GM18951 (cell line): Measurements from ENCODE around the gene CLPTM1L.
"Not testable (repeated sequence)": the region's sequence is repeated elsewhere in the genome, so short reads cannot be mapped to it uniquely, and the experiment has no call there.

ENCODE experiments used
- POLR2A ChIP-seq: IDR thresholded peaks from 4 replicates; pipeline ENCODE4 v1.6.1; 2011; ENCODE audit warnings: mild to moderate bottlenecking; ENCODE audit not compliant: insufficient read length, insufficient read depth; ENCODE audit errors: extremely low read depth
- in situ Hi-C: fragments of 300-500 bp; cut with MboI; formaldehyde crosslinking; loops from one replicate; pipeline ENCODE4 v1.12.0; 2022; ENCODE audit warnings: low sequenced_read_pairs, mixed read lengths, inconsistent platforms; ENCODE audit not compliant: unreplicated experiment

Gene CLPTM1L

DNA sequence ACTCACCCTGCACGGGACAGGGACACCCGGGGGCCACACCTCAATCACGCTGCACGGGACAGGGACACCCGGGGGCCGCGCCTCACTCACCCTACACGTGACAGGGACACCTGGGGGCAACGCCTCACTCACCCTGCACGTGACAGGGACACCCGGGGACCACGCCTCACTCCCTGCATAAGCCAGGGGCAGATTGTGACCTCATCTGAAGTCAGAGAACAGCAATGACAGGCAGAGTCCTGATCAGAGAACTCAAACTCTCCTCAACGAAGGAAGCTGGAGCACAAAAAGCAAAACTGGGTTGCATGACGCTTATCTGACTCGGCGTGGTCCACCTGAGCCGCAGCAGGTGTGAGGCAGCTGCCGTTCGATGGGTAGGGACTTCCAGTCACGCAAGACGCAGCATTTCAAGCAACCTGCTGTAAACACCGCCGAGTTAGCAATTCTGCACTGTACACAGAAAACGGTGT is 53.3 kb downstream of the CLPTM1L start:
- in situ Hi-C loops: no loop called here
- TF ChIP-seq POLR2A: no peak

DNA sequence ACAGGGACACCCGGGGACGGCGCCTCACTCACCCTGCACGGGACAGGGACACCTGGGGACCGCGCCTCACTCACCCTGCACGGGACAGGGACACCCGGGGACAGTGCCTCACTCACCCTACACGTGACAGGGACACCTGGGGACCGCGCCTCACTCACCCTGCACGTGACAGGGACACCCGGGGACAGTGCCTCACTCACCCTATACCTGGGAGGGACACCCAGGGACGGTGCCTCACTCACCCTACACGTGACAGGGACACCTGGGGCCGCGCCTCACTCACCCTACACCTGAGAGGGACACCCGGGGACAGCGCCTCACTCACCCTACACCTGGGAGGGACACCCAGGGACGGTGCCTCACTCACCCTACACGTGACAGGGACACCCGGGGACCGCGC is 53.9 kb downstream of the CLPTM1L start:
- in situ Hi-C loops: not testable (repeated sequence)

DNA sequence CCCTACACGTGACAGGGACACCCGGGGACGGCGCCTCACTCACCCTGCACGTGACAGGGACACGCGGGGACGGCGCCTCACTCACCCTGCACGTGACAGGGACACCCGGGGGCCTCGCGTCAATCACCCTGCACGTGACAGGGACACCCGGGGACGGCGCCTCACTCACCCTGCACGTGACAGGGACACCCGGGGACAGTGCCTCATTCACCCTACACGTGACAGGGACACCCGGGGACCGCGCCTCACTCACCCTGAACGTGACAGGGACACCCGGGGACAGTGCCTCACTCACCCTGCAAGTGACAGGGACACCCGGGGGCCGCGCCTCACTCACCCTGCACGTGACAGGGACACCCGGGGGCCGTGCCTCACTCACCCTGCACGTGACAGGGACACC is 55.3 kb downstream of the CLPTM1L start:
- in situ Hi-C loops: not testable (repeated sequence)

DNA sequence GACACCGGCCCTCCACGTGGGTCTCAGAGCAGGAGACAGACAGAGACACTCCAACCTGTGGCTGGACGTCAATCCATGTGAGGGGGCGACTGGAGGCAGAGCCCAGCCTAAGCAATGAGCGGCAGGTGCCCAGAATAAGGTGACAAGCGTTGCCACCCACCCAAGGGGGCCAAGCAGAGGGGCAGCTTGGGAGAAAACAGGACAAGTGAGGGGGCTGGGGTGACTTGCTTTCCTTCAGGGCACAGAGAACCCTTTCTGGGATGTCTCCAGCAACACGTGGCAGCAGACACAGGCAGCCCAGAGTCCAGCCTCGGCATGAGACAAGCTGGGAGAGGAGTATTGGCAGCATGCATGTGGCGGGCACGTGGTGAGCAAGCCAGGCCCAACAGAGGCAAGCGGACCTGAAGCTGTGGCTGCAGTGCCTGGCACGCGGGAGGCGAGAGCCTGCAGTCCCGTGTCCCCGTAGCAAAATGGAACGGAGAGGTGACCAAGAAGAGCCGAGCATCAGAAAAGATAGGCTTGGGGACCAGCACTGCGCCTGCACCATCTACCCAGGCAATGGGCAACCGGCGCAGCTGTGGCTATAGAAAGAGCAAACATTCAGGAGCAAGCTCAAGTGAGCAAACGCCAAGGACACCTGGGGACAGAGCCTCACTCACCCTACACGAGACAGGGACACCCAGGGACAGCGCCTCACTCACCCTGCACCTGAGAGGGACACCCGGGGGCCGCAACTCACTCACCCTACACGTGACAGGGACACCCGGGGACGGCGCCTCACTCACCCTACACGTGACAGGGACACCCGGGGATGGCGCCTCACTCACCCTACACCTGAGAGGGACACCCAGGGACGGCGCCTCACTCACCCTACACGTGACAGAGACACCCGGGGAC is 56.2 kb downstream of the CLPTM1L start:
- no peak for TF ChIP-seq POLR2A
- in situ Hi-C loops: no loop called here

DNA sequence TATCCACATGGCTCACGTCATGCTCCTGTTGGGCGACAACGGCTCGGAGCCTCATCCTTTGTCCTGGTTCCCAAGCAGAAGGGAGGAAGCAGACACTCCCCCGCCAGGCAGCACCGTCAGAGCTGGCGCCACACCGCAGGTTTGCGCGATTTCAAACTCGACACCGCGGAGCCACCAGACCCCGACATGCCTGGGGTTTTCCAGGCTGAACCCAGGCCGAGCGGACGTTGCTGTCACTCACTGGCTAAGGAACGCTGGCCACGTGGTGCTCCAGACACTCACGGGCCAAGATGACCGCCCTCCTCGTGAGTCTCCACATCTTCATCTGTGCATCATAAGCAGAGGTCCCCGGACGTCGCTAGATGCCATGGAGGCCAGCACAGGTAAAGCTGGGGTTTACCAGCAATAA is 59.0 kb downstream of the CLPTM1L start:
- in situ Hi-C loops: no loop called here

DNA sequence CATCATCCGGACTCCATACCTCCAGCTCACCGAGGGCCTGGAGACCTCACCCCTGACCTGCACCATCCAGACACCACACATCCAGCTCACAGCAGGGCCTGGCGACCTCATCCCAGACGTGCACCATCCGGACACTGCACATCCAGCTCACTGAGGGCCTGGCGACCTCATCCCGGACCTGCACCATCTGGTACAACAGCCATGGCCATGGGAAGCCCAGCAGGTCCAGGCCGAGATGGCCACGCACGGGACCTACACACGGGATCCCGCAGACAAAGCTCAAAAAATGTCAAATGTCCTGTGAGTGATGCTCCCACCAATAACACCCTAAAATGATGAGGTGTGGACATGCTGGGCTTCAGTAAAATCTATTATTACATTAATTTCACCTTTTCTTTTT is 59.8 kb downstream of the CLPTM1L start:
- no peak for TF ChIP-seq POLR2A
- in situ Hi-C loops: no loop called here

More for the DNA sequence above, 59.0 kb downstream of the CLPTM1L start:
- no peak for TF ChIP-seq POLR2A

DNA sequence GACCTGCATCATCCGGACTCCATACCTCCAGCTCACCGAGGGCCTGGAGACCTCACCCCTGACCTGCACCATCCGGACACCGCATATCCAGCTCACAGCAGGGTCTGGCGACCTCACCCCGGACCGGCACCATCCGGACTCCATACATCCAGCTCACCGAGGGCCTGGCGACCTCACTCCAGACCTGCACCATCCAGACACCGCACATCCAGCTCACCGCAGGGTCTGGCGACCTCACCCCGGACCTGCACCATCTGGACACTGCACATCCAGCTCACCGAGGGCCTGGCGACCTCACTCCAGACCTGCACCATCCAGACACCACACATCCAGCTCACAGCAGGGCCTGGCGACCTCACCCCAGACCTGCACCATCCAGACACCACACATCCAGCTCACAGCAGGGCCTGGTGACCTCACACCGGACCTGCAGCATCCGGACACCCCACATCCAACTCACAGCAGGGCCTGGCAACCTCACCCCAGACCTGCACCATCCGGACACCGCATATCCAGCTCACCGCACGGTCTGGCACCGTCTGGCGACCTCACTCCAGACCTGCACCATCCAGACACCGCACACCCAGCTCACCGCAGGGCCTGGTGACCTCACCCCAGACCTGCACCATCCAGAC is 60.4 kb downstream of the CLPTM1L start:
- in situ Hi-C loops: not testable (repeated sequence)

DNA sequence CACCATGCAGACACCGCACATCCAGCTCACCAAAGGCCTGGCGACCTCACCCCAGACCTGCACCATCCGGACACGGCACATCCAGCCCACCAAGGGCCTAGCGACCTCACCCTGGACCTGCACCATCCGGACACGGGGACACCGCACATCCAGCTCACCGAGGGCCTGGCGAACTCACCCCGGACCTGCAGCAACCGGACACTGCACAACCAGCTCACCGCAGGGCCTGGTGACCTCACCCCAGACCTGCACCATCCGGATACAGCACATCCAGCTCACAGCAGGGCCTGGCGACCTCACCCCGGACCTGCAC is 61.2 kb downstream of the CLPTM1L start:
- in situ Hi-C loops: not testable (repeated sequence)

DNA sequence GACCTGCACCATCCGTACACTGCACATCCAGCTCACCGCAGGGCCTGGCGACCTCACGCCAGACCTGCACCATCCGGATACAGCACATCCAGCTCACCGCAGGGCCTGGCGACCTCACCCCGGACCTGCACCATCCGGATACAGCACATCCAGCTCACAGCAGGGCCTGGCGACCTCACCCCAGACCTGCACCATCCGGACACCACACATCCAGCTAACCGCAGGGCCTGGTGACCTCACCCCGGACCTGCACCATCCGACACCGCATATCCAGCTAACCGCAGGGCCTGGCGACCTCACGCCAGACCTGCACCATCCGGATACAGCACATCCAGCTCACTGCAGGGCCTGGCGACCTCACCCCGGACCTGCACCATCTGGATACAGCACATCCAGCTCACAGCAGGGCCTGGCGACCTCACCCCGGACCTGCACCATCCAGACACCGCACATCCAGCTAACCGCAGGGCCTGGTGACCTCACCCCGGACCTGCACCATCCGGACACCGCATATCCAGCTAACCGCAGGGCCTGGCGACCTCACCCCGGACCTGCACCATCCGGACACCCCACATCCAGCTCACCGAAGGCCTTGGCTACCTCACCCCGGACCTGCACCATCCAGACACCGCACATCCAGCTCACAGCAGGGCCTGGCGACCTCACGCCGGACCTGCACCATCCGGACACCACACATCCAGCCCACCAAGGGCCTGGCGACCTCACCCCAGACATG is 61.7 kb downstream of the CLPTM1L start:
- in situ Hi-C loops: not testable (repeated sequence)

DNA sequence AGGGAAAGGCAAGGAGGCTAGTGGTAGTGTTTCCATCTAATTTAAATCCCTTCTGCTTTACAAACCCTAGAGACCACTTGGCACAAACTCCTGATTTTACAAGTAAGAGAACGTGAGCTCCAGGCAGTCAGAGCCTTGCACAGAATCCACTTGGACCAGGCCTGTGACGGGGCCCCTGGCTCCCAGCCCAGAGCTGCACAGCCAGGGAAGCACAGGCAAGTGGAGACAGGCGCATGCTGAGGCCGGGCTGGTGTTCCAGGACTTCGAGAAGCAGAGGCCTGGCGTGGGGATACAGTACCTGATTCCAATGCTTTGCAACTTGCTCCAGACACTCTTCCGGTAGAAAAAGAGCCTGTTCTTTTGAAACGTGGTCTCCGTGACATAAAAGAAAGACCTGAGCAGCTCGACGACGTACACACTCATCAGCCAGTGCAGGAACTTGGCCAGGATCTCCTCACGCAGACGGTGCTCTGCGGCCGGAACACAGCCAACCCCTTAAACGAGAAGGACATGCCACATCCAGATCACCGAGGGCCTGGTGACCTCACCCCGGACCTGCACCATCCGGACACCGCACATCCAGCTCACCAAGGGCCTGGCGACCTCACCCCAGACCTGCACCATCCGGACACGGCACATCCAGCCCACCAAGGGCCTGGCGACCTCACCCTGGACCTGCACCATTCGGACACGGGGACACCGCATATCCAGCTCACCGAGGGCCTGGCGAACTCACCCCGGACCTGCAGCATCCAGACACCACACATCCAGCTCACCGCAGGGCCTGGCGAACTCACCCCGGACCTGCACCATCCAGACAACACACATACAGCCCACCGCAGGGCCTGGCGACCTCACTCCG is 62.5 kb downstream of the CLPTM1L start:
- no peak for TF ChIP-seq POLR2A
- in situ Hi-C loops: no loop called here

DNA sequence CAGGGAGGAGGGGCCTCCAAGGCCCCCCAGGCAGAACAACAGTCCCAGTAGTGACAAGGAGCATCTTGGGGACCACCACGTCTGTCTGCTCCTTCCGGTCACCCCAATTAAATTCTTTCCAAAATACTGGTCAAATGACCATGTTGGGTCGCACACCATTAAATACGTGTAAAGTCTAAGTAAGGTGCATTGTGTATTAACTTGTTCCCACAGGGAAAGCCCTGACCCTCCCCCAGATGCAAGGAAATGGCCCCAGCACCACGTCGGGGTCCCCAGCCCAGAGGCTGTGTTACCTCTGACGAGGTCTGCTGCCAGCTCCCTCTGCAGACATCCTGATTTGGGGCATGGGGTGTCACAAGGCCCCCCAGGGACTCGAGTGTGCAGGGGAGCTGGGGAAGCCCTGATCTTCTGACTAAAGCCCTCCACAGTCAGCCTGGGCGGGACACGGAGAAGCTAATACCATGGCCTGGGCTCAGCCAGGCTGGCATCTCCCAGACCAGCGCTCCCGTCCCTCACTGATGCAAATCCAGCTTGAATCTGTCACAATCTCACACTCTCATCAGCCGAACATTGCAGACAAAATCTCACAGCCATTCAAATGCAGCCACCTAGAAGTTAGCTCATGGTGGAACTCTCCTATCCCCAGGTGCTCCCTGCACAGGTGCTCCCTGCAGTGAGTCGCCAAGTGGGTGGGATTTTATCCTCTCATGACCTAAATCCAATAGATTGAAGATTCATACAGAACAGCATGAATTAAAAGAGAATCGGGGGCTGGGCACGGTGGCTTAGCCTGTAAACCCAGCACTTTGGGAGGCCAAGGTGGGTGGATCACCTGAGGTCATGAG is 63.6 kb downstream of the CLPTM1L start:
- in situ Hi-C loops: no loop called here
- TF ChIP-seq POLR2A: no peak

DNA sequence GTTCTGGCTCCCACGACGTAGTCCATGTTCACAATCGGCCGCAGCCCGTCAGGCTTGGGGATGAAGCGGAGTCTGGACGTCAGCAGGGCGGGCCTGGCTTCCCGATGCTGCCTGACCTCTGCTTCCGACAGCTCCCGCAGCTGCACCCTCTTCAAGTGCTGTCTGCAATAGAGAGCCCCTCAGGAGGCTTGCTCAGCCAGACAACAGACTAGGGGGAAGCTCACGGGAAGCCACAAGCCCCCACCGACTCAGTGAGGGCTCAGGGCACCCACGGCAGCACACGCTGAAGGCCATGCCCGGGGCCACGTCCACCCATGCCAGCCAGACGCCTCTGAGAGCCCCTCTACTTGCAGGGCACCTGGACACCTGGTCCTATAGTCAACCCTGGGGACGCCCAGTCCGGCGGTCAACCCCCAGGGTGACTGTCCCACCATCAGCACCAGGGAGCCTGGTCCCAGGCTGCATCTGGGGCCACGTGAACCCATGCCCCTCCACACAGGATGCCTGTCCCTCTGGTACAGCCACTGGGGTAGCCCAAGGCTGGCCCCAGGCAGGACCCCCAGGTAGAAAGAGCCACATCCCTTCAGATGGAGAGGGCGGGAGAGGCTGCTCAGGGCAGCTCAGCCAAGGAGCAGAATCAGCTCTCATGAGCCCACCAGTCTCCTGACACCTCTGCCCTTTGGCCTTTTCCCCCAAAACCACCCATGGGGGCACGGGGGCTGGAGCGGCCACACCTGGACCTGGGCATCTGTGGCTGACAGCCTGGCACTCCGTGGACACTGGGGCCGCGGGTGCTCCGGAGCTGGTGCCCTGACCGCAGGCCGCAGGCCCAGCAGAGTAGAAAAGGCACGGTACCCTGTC is 64.5 kb downstream of the CLPTM1L start:
- in situ Hi-C loops: no loop called here
- no peak for TF ChIP-seq POLR2A
